Measurements from ENCODE around the gene SLC39A2. TPM values are rescaled to one million over a fixed set of nuclear protein-coding genes. Genes with fewer than 3 reads are reported as not detected.

Gene SLC39A2
- total and polyA plus RNA-seq, 9 of the 15 experiments (the other 6 are each of a cell fraction or from before 2014, with no cell fraction given), result 0.06 to 0.09 TPM; not detected in 7

DNA sequence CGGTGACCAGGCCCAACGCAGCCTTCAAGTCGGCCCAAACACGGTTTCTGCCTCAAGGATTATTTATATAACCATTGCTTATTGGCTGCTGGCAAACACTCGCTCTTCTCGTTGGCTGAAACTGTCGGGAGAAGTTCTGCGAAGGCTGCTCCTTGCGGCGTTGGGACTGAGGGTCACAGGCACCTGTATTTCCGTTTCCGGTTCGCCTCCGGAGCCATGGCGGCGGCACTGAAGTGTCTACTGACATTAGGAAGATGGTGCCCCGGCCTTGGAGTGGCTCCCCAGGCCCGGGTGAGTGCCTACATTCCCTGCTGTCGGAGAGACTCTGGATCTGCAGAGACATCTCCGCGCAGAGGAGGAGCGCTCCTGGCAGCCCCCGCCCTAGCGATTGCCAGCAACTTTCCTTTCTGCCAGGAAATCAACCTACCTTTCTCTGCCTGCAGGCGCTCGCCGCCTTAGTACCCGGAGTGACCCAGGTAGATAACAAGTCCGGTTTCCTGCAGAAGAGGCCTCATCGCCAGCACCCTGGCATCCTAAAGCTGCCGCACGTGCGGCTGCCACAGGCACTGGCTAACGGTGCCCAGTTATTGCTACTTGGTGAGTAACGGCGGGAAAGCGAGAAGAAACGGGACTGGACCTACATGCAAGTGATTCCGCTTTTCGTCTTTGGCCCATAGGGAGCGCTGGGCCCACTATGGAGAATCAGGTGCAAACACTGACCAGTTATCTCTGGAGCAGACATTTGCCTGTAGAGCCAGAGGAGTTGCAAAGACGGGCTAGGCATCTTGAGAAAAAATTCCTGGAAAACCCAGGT lies 9.1 kb upstream of the SLC39A2 start, which contains the start of gene METTL17 (continued):
- TF ChIP-seq, protein P1, sequence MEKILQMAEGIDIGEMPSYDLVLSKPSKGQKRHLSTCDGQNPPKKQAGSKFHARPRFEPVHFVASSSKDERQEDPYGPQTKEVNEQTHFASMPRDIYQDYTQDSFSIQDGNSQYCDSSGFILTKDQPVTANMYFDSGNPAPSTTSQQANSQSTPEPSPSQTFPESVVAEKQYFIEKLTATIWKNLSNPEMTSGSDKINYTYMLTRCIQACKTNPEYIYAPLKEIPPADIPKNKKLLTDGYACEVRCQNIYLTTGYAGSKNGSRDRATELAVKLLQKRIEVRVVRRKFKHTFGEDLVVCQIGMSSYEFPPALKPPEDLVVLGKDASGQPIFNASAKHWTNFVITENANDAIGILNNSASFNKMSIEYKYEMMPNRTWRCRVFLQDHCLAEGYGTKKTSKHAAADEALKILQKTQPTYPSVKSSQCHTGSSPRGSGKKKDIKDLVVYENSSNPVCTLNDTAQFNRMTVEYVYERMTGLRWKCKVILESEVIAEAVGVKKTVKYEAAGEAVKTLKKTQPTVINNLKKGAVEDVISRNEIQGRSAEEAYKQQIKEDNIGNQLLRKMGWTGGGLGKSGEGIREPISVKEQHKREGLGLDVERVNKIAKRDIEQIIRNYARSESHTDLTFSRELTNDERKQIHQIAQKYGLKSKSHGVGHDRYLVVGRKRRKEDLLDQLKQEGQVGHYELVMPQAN (IDR thresholded peaks at IDR 0.05; ENCODE audit: borderline replicate concordance), result peak; percentile 19; the same call in 1 of the 2 replicates
- TF ChIP-seq, protein P2, sequence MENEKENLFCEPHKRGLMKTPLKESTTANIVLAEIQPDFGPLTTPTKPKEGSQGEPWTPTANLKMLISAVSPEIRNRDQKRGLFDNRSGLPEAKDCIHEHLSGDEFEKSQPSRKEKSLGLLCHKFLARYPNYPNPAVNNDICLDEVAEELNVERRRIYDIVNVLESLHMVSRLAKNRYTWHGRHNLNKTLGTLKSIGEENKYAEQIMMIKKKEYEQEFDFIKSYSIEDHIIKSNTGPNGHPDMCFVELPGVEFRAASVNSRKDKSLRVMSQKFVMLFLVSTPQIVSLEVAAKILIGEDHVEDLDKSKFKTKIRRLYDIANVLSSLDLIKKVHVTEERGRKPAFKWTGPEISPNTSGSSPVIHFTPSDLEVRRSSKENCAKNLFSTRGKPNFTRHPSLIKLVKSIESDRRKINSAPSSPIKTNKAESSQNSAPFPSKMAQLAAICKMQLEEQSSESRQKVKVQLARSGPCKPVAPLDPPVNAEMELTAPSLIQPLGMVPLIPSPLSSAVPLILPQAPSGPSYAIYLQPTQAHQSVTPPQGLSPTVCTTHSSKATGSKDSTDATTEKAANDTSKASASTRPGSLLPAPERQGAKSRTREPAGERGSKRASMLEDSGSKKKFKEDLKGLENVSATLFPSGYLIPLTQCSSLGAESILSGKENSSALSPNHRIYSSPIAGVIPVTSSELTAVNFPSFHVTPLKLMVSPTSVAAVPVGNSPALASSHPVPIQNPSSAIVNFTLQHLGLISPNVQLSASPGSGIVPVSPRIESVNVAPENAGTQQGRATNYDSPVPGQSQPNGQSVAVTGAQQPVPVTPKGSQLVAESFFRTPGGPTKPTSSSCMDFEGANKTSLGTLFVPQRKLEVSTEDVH (IDR thresholded peaks at IDR 0.05; ENCODE audit: low read depth, partially characterized antibody), result peak; percentile 59
- TF ChIP-seq RHOXF2B (CRISPR knock-in tag; conservative IDR thresholded peaks at IDR 0.05) (no peak), STAG1 (CRISPR knock-in tag; IDR thresholded peaks at IDR 0.05; ENCODE audit: borderline replicate concordance) (no peak), ZNF431 (CRISPR knock-in tag; IDR thresholded peaks at IDR 0.05) (no peak), ZNF668 (CRISPR knock-in tag; IDR thresholded peaks at IDR 0.05) (no peak), FIP1L1 (IDR thresholded peaks at IDR 0.05; ENCODE audit: low read depth, low read length, poor library complexity, severe bottlenecking) (no peak), PRMT5 (CRISPR knock-in tag; IDR thresholded peaks at IDR 0.05) (no peak)
- TF ChIP-seq, protein P3, sequence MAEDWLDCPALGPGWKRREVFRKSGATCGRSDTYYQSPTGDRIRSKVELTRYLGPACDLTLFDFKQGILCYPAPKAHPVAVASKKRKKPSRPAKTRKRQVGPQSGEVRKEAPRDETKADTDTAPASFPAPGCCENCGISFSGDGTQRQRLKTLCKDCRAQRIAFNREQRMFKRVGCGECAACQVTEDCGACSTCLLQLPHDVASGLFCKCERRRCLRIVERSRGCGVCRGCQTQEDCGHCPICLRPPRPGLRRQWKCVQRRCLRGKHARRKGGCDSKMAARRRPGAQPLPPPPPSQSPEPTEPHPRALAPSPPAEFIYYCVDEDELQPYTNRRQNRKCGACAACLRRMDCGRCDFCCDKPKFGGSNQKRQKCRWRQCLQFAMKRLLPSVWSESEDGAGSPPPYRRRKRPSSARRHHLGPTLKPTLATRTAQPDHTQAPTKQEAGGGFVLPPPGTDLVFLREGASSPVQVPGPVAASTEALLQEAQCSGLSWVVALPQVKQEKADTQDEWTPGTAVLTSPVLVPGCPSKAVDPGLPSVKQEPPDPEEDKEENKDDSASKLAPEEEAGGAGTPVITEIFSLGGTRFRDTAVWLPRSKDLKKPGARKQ (CRISPR knock-in tag; IDR thresholded peaks at IDR 0.05), result no peak
- TF ChIP-seq, protein P4, sequence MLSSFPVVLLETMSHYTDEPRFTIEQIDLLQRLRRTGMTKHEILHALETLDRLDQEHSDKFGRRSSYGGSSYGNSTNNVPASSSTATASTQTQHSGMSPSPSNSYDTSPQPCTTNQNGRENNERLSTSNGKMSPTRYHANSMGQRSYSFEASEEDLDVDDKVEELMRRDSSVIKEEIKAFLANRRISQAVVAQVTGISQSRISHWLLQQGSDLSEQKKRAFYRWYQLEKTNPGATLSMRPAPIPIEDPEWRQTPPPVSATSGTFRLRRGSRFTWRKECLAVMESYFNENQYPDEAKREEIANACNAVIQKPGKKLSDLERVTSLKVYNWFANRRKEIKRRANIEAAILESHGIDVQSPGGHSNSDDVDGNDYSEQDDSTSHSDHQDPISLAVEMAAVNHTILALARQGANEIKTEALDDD (IDR thresholded peaks at IDR 0.05), result no peak
- TF ChIP-seq, protein P5, sequence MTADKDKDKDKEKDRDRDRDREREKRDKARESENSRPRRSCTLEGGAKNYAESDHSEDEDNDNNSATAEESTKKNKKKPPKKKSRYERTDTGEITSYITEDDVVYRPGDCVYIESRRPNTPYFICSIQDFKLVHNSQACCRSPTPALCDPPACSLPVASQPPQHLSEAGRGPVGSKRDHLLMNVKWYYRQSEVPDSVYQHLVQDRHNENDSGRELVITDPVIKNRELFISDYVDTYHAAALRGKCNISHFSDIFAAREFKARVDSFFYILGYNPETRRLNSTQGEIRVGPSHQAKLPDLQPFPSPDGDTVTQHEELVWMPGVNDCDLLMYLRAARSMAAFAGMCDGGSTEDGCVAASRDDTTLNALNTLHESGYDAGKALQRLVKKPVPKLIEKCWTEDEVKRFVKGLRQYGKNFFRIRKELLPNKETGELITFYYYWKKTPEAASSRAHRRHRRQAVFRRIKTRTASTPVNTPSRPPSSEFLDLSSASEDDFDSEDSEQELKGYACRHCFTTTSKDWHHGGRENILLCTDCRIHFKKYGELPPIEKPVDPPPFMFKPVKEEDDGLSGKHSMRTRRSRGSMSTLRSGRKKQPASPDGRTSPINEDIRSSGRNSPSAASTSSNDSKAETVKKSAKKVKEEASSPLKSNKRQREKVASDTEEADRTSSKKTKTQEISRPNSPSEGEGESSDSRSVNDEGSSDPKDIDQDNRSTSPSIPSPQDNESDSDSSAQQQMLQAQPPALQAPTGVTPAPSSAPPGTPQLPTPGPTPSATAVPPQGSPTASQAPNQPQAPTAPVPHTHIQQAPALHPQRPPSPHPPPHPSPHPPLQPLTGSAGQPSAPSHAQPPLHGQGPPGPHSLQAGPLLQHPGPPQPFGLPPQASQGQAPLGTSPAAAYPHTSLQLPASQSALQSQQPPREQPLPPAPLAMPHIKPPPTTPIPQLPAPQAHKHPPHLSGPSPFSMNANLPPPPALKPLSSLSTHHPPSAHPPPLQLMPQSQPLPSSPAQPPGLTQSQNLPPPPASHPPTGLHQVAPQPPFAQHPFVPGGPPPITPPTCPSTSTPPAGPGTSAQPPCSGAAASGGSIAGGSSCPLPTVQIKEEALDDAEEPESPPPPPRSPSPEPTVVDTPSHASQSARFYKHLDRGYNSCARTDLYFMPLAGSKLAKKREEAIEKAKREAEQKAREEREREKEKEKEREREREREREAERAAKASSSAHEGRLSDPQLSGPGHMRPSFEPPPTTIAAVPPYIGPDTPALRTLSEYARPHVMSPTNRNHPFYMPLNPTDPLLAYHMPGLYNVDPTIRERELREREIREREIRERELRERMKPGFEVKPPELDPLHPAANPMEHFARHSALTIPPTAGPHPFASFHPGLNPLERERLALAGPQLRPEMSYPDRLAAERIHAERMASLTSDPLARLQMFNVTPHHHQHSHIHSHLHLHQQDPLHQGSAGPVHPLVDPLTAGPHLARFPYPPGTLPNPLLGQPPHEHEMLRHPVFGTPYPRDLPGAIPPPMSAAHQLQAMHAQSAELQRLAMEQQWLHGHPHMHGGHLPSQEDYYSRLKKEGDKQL (CRISPR knock-in tag; IDR thresholded peaks at IDR 0.05; ENCODE audit: borderline replicate concordance), result no peak

All from K562 (cell line).